ENCODE results near the gene PTPN4.
"Not testable (repeated sequence)": the region's sequence is repeated elsewhere in the genome, so short reads cannot be mapped to it uniquely, and the experiment has no call there.

PTPN4 gene

DNA sequence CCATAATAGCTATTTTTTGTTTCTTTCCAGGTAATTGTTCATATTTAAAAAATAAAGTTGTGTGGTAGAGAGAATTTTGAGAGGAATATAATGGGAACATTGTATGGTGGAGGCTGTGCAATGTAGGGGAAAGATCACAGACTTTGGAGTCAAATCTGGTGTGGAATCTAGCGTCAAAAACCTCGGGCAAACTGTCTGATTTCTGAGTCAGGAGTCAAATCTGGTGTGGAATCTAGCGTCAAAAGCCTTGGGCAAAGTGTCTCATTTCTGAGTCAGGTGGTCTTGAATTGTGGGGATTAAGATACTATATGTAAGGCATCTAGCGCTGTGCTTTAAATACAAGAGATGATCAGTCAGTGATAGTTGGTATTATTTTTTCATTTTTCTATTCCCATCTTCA lies 5.1 kb downstream of the PTPN4 start:
- DNase-seq (ENCODE audit: low read depth in 2 of 3, low spot score in 1 of 3): no peak

DNA sequence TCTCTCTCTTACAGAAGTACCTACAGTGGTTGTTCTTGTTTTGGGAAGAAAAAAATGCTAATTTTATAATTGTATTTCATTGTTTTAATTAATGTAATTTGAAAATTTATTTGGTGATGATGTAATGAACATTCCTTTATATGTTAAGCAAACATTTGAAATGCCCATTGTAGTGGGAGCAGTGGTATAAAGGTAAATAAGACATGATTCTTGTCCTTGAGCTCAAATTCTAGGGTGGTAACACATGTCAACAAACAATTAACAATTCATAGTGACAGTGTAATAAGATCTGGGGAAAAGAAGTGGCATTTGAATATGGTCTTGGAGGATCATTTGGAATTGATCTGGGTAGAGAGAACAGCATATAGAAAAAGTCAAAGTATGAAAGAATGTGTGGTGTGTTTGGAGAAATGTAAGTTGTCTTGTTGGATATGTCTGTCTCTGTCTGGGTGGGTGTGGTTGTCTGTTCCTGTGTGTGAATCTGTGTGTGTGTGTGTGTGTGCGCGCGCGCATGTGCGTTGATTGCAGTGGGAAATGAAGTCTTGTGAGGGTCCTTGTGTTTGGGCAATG lies 5.8 kb downstream of the PTPN4 start:
- no peak for DNase-seq (ENCODE audit: low read depth in 2 of 3, low spot score in 1 of 3)

DNA sequence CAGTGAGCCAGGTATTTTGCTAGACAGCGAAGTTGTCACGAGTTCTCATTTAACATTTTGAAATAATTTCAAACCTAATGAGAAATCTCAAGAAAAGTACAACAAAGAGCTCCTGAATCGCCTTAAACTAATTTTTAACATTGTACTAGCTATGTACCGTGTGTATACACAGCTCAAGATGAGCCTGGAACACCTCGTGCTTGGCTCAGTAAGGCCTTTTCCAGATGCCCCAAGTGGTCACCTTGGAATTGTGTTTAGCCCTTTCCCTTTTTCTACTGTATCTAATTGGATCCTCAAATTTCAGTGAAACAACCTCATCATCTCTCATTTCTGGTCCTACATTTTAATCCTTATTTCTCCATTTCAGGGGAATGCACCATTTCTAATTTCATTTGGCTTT lies 7.2 kb downstream of the PTPN4 start:
- DNase-seq (ENCODE audit: low read depth in 2 of 3, low spot score in 1 of 3): no peak

DNA sequence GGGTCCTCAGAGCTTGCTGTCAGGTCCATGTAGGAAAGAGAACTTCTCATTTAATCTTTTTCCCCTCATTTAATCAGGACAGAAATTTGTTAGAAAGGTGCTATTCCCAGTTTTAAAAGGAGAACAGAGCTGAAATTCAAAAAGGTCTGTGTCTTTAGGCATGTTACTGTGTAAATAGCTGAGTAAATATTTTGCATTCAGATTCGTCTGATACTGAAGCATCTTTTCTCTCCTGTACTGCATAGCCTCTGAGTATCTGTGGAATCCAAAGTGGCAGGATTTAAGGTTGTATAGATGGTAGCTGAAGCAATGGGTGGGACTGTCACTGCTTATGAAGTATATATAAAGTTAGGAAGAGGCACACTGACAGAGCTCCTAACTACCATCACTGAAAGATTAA lies 9.0 kb downstream of the PTPN4 start:
- DNase-seq (ENCODE audit: low read depth in 2 of 3, low spot score in 1 of 3): no peak

DNA sequence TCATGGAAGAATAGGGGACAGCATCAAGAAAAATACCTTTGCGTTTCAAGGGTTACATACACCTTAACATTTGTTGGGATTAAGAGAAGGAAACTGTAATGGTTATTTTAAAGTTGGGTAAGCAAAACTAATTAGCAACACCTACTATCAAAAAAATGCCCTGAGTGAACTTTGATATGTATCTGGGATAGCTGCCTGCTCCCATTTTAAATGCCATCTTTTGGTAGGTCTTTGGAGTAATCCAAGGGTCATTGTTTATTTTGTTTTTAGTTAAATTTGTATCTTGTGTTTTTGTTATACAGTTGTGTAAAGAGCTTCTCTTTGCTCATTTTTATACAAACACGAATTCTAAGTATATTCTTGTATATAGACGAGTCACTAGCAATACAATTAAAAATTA lies 9.9 kb downstream of the PTPN4 start:
- DNase-seq (ENCODE audit: low read depth in 2 of 3, low spot score in 1 of 3): no peak

DNA sequence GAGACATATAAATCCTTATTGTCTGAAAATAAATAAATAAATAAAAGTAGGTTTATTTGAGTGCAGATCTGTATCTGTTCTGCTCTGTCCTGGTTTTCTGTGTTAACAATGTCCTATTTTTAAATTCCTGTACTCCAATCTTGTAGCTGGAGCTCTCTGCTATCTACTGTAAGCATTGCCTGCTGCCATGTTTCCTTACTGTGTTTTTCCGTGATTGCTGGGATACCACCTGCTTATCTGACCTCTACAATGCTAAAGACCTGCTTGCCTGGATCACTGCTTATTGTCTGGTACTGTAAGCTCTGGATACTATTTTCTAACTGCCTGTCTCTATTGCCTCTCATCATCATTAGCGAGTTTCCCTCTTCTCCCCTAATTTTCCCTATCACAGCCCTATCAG lies 11.6 kb downstream of the PTPN4 start:
- no peak for DNase-seq (ENCODE audit: low read depth in 2 of 3, low spot score in 1 of 3)

DNA sequence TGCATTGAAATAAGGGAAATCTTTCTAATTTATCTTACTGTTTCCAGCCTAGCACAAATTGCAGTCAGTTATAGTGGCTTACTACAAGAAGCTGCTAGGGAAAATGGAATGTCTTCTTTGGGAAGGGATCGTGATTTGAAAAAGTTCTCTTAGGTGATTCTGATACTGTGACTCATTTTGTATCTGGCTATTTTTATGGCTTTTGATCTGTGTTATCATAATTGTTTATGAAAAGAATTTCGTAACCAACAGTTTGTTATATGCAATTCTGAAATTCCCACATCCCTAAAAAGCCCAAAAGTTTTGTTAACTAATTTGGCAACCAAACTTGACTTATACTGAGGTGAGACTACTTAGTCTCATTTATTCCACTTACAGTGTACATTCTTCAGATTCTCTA lies 12.4 kb downstream of the PTPN4 start:
- DNase-seq (ENCODE audit: low read depth in 2 of 3, low spot score in 1 of 3): no peak

DNA sequence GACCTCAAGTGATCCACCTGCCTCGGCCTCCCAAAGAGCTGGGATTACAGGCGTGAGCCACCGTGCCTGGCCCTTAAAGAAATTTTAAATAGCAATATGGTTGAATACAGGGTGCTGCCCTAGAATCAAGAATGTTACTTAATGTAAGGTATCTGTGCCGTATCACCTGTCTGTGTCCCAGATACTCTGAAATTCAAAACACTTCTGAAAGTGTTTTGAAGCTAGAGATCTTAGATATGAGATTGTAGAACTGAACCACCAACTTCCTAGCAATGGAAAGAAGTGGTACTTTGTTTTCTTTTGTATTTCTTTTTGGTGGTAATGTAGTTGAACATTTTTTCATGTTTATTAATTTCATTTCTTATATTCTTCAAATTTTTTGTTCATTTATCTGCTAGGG lies 13.0 kb downstream of the PTPN4 start:
- no peak for DNase-seq (ENCODE audit: low read depth in 2 of 3, low spot score in 1 of 3)

DNA sequence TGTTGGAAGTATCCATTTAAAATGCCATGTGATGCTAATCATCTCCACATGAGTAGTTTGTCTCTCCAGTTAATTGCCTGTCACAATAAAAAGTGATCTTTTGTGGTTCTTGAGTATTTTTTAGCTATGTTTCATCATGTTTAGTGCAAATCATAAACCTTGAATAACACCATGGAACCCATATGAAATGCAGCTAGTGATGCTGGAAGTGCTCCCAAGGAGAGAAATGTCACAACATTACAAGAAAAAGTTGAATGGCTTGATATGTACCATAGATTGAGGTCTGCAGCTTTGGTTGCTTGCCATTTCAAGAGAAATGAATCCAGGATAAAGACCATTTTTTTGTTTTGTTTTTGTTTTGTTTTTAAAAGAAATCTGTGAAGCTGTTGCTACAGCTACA lies 14.3 kb downstream of the PTPN4 start:
- DNase-seq (ENCODE audit: low read depth in 2 of 3, low spot score in 1 of 3): no peak

DNA sequence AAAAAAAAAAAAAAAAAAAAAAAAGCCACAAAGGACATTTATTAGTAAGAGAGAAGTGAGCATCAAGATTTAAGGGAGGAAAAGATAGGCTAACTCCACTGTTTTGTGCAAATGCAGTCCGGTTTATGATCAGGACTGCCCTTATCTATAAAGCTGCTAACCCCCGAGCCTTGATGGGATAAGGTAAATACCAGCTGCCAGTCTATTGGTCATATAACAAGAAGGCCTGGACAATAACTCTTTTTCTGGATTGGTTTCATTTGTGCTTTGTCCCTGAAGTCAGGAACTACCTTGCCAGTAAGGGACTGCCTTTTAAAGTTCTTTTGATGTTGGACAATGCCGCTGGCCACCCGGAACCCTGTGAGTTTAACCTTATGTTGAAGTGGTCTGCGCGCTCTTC lies 15.4 kb downstream of the PTPN4 start:
- no peak for DNase-seq (ENCODE audit: low read depth in 2 of 3, low spot score in 1 of 3)

DNA sequence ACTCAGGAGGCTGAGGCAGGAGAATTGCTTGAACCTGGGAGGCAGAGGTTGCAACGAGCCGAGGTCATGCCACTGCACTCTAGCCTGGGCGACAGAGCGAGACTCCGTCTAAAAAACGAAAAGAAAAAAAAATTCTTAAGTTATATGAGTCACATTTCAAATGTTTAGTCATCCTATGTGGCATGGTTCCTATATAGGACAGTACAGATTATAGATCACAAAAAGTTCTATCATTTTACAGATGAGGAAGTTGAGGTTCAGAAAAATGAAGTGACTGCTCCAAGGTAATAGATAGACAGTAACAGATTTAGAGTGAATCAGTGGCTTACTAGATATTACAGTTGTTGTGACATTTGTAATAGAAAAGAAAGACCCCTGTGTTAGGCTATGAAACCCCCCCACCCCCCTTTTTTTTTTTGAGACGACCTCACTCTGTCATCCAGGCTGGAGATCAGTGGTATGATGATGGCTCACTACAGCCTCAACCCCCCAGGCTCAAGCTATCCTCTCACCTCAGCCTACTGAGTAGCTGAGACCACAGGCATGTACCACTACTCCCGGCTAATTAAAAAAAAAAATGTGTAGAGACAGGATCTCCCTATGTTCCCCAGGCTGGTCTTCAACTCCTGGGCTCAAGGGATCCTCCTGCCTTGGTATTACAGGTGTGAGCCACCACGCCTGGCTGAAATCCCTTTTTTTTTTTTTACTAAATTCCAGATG lies 22.7 kb downstream of the PTPN4 start:
- DNase-seq (ENCODE audit: low read depth in 2 of 3, low spot score in 1 of 3): no peak

DNA sequence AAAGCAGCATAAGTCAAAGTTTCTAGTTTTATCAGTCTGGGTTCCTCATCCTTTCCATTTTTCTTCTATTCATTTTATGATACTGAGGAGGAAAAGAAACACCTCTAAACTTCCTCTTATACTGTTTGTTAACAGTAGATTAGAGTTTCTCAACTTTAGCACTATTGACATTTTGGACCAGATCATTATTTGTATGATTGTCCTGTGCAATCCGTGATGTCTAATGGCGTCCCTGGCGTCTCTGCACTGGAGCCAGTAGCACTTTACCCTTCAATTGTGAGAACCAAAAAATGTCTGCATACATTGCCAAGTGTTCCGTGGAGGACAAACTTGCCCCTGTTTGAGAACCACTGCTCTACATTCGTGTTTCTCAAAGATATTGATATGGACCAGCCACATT lies 25.2 kb downstream of the PTPN4 start:
- no peak for DNase-seq (ENCODE audit: low read depth in 2 of 3, low spot score in 1 of 3)

DNA sequence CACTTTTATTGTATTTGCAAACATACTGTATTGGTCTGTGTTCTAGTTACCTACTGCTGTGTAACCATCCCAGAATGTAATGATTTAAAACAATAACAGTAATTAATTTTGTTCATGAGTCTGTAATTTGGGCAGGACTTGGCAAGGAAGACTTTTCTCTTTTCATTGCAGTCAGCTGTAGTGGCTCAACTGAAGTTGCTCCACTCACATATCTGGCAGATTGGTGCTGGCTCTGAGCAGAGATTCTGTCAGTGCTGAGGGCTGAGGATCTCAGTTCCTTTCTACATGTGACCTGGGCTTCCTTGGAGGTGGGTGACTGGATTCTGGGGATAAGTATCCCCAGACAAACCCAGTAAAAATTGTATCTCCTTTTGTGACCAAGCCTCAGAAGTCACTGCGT lies 26.6 kb downstream of the PTPN4 start:
- no peak for DNase-seq (ENCODE audit: low read depth in 2 of 3, low spot score in 1 of 3)

DNA sequence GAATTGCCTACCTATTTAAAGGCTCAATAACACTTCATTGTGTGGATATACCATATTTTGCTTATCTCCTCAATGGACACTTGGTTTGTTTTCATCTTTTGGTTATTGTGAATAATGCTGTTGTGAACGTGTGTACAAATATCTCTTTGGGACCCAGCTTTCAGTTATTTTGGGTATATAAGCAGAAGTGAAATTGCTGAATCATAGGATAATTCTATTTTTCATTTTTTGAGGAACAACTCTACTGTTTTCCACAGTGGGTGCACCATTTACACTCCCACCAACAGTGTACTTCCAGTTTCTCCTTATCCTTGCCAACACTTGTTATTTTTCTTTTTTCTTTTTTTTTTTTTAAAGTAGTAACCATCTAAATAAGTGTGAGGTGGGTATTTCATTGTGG lies 29.0 kb downstream of the PTPN4 start:
- DNase-seq (ENCODE audit: low read depth in 2 of 3, low spot score in 1 of 3): no peak

DNA sequence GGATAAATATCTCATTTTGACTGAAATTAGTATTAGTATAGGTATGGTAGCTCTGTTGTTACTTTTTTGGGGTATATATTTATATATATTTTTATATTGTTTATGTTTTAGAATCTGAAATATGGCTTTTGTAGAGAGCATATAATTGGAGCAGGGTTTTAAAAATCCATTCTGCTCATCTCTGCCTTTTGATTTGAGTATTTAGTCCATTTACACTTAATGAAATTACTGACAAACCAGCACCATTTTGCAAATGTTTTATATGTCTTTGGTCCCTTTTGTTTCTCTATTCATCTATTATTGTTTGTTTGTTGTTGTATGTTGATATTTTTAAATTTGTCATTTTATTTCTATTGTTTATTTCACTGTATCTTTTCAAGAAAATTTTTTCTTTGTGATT lies 30.7 kb downstream of the PTPN4 start:
- no peak for DNase-seq (ENCODE audit: low read depth in 2 of 3, low spot score in 1 of 3)

DNA sequence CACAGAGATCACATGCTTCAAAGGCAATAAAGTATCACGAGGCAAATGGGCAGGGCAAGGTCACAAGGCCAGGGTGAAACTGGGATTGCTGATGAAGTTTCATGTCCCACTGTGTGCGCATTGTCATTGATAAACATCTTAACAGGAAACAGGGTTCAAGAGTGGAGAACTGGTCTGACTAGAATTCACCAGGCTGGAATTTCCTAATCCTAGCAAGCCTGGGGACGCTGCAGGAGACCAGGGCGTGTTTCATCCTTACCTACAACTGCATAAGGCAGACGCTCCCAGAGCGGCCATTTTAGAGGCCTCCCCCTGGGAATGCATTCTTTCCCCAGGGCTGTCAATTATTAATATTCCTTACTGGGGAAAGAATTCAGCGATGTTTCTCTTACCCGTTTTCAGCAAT lies 33.2 kb downstream of the PTPN4 start:
- DNase-seq (ENCODE audit: low read depth in 2 of 3, low spot score in 1 of 3): no peak

DNA sequence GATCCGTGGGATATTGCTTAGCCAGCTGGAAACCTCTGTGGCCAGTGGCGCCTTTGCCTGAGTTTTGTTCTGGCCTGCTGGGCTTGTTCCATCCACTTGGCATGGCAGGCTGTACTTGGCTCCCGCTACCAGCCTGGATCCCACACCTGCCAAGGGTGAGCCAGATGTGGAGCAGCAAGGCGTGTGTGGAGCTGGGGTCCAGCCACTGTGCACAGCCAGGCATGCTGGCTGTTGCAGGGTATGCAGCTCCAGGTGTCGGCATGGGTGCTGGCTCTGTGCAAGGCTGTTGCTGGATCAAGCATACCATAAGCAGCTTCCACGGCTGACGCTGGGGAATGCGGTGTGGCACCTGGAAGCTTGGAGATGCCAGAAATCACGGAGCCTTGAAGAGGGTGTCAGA lies 34.5 kb downstream of the PTPN4 start:
- no peak for DNase-seq (ENCODE audit: low read depth in 2 of 3, low spot score in 1 of 3)

DNA sequence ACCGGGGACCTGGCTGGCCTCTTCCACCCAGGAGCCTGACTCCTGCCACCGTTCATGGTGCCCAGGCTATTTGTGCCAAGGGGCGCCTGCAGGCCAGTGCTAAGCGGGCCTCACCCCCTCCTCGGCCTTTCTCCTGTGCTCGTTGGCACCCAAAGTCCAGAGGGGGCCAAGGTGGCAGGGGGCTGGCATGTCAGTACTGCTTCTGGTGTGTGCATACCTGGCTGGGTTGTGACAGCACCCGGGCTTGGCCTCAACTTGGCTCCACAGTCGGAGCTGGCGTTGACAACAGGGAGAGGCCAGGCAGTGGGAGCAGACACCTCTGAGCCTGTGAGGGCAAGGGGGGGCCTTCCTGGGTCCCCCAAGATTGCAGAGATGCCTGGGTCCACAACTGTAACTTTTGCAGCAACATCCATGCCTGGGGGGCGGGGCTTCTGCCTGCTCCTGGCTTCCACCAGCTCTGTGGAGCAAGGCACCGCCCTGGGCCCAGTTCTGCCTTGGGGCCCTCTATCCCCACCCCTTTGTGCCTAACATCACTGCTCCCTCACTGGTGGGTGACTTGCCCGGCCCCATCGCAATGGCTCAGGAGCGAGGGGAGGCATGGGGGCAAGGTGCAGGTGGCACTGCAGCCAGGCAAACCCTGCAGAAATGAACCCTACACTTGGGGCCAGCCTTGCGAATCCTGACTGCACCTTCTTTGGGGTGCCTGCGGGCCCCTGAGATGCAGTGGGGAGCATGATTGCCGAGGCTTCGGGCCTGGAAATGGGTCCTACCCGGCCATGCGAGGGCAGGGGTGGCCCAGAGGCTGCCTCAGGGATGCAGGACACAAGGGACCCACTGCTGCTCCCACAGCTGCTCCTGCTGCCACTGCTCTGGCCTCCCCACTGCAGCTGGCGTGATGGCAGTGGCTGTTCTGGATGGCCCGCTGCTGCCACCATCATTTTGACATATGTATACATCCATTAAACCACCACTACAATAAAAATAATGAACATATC lies 35.9 kb downstream of the PTPN4 start:
- no peak for DNase-seq (ENCODE audit: low read depth in 2 of 3, low spot score in 1 of 3)

DNA sequence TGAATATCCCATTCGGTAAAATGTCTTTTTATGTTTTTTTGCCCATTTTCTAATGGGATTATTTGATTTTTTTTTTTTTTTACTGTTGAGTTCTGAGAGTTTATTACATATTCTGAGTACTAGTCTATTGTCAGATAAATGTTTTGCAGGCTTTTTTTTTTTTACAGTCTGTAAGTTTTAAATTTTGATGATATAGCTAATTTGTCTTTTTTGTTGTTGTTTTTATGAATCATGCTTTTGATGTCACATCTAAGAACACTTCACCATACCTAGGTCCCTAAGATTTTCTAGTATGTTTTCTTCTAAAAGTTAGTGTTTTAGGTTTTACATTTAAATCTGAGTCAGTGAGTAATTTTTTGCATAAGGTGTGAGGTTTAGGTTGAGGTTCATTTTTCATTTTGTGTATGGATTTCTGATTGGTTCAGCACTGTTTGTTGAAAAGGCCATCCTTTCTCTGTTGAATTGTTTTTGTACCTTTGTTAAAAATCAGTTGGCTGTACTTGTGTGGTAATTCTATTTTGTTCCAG lies 40.7 kb downstream of the PTPN4 start:
- DNase-seq (ENCODE audit: low read depth in 2 of 3, low spot score in 1 of 3): no peak

DNA sequence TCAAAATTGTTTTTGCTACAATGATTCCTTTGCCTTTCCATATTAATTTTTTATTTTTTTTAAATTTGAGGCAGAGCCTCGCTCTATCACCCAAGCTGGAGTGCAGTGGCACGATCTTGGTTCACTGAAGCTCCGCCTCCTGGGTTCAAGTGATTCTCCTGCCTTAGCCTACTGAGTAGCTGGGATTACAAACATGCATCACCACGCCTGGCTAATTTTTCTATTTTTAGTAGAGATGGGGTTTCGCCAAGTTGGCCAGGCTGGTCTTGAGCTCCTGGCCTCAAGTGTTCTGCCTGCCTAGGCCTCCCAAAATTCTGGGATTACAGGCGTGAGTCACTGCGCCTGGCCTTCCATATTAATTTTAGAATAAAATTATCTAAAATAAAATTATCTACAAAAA lies 41.3 kb downstream of the PTPN4 start:
- DNase-seq (ENCODE audit: low read depth in 2 of 3, low spot score in 1 of 3): no peak

DNA sequence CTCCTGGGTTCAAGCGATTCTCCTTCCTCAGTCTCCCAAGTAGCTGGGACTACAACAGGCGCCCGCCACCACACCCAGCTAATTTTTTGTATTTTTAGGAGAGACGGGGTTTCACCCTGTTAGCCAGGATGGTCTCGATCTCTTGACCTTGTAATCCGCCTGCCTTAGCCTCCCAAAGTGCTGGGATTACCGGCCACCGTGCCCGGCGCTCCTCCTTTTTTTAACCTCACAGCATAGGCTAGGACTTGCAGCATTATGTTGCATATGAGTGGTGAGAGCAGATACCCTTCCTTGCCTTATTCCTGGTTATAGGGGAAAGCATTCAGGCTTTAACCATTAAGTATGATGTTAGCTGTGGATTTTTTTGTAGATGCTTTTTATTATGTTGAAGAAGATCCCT lies 42.3 kb downstream of the PTPN4 start:
- DNase-seq (ENCODE audit: low read depth in 2 of 3, low spot score in 1 of 3): not testable (repeated sequence)

DNA sequence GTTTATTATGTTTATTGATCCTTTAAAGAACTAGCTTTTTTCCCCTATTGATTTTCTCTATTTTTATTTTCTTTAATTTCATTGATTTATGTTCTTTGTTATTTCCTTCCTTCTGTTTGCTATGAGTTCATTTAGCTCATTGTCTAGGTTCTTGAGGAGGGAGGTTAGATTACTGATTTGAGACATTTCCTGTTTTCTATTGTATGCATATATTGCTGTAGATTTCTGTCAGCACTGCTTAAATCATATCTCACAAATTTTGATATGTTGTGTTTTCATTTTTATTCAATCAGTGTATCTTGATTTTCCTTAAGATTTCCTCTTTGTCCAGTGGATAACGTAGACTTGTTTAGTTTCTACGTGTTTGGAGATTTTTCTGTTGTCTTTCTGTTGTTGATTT lies 43.4 kb downstream of the PTPN4 start:
- DNase-seq (ENCODE audit: low read depth in 2 of 3, low spot score in 1 of 3): no peak

All from stimulated activated CD4-positive, alpha-beta T cell treated with anti-CD3 and anti-CD28 coated beads, Interleukin-12 subunit alpha, Interleukin-12 subunit beta, amount 100 ng/mL, for 48 hours (primary cell).